ENCODE data around the gene RFTN1. TPM values are rescaled to one million over a fixed set of nuclear protein-coding genes. Genes with fewer than 3 reads are reported as not detected.

The RFTN1 gene
- total and polyA plus RNA-seq, 5 donors from 2014 or later = 87.1 to 111 (median 104) TPM

GRCh38 chr3:16439163-16439847, 74.2 kb downstream of the RFTN1 start:
- ATAC-seq (ENCODE audit: low read depth in 2 of 2) (no peak), DNase-seq (no peak)
- peaks cover 32 to 50% (median 42%) of the 10 kb centered on the region in 4 donors for H3K4me1 Mint-ChIP-seq
- H3K36me3 ChIP-seq (ENCODE audit: control insufficient read depth, insufficient read depth, low read length) = no peaks in the 10 kb centered on the region
- H3K9me3 ChIP-seq (ENCODE audit: control insufficient read depth in 2 of 2, low read length in 2 of 2) = no peaks in the 10 kb centered on the region
- H3K4me1 ChIP-seq (ENCODE audit: control insufficient read depth, insufficient read depth, low read length, poor library complexity, severe bottlenecking) = no peaks in the 10 kb centered on the region
- no peak overlapping the region for H3K4me3 ChIP-seq (ENCODE audit: low read depth, low read length)
- H3K27ac Mint-ChIP-seq = peak overlapping the region in 1 of 3 donors; percentile 34
- H3K27me3 Mint-ChIP-seq = no peaks in the 10 kb centered on the region
- no peaks in the 10 kb centered on the region for H3K9me3 Mint-ChIP-seq
- H3K27me3 ChIP-seq (ENCODE audit: control insufficient read depth, insufficient read depth, low read length) = no peaks in the 10 kb centered on the region
- H3K36me3 Mint-ChIP-seq = peaks cover 5% of the 10 kb centered on the region
- H3K27ac ChIP-seq (ENCODE audit: insufficient read depth, low read length, poor library complexity, severe bottlenecking) = no peak overlapping the region
- no peak overlapping the region for H3K4me3 Mint-ChIP-seq

DNA sequence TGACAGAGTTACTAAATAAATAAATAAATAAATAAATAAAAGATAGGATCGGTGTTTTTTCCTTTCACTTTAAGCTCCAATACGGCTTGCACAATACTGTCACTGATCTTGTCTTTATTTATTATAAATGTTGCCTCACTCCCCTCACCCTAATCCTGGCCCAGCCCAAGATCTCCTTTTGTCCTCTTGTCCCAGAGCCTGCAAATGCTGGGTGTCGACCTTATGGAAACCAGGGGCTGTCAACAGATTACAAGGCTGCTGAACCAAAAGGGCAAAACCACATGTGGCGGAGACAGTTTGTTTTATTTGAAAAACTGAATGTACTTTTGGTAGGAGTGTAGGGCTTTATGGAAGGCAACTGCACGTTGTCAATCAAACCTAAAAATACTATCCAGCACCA, 75.9 kb downstream of the RFTN1 start:
- Mint-ChIP-seq H3K36me3 (peaks cover 11% of the 10 kb centered on the region), H3K27me3 (no peaks in the 10 kb centered on the region), H3K27ac (no peak overlapping the region), H3K9me3 (no peaks in the 10 kb centered on the region), H3K4me1 (peaks cover 23 to 42% (median 35%) of the 10 kb centered on the region in 4 donors), H3K4me3 (peak overlapping the region in 1 of 4 donors; percentile 2)
- ATAC-seq (ENCODE audit: low read depth in 2 of 2) (no peak), DNase-seq (no peak)
- Histone ChIP-seq H3K36me3 (ENCODE audit: control insufficient read depth, insufficient read depth, low read length) (peaks cover 16% of the 10 kb centered on the region), H3K4me1 (ENCODE audit: control insufficient read depth, insufficient read depth, low read length, poor library complexity, severe bottlenecking) (no peaks in the 10 kb centered on the region), H3K27ac (ENCODE audit: insufficient read depth, low read length, poor library complexity, severe bottlenecking) (no peak overlapping the region), H3K27me3 (ENCODE audit: control insufficient read depth, insufficient read depth, low read length) (no peaks in the 10 kb centered on the region), H3K9me3 (ENCODE audit: control insufficient read depth in 2 of 2, low read length in 2 of 2) (no peaks in the 10 kb centered on the region), H3K4me3 (ENCODE audit: low read depth, low read length) (no peak overlapping the region)

DNA sequence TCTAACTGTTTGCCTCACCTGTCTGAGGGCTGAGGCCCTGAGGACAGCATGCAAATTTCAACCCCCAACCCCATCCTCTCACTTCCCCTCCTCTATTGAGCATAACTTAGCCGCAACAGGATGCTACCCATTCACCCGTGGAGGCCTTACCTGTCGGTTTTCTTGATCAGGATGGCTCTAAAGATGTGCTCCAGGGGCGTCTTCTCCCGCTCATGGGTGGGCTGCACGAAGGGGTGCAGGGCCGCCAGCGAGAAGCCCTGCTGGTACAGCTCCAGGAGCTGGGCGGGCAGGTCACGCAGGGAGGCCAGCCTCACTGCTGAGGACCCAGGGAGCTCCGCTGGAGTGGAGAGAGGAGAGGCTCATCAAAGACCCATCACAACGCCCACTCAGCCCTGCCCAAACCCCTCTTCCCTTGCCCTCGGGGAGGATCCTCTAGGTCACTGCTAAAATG, 79.8 kb downstream of the RFTN1 start:
- Histone ChIP-seq H3K4me3 (ENCODE audit: low read depth, low read length) (no peak overlapping the region), H3K27ac (ENCODE audit: insufficient read depth, low read length, poor library complexity, severe bottlenecking) (no peak overlapping the region), H3K9me3 (ENCODE audit: control insufficient read depth in 2 of 2, low read length in 2 of 2) (no peaks in the 10 kb centered on the region), H3K4me1 (ENCODE audit: control insufficient read depth, insufficient read depth, low read length, poor library complexity, severe bottlenecking) (no peaks in the 10 kb centered on the region), H3K36me3 (ENCODE audit: control insufficient read depth, insufficient read depth, low read length) (peaks cover 35% of the 10 kb centered on the region), H3K27me3 (ENCODE audit: control insufficient read depth, insufficient read depth, low read length) (no peaks in the 10 kb centered on the region)
- ATAC-seq (ENCODE audit: low read depth in 2 of 2) = no peak
- Mint-ChIP-seq H3K27me3 (no peaks in the 10 kb centered on the region), H3K36me3 (peaks cover 40% of the 10 kb centered on the region), H3K4me1 (peaks cover 19 to 42% (median 24%) of the 10 kb centered on the region in 4 donors), H3K27ac (no peak overlapping the region), H3K4me3 (no peak overlapping the region), H3K9me3 (no peaks in the 10 kb centered on the region)
- no peak for DNase-seq

- ATAC-seq (ENCODE audit: low read depth in 2 of 2) (no peak), DNase-seq (no peak)
- no peak overlapping the region for H3K4me3 ChIP-seq (ENCODE audit: low read depth, low read length)
- H3K27ac ChIP-seq (ENCODE audit: insufficient read depth, low read length, poor library complexity, severe bottlenecking) = no peak overlapping the region
- no peaks in the 10 kb centered on the region for H3K9me3 Mint-ChIP-seq
- H3K27me3 Mint-ChIP-seq = no peaks in the 10 kb centered on the region
- H3K4me1 ChIP-seq (ENCODE audit: control insufficient read depth, insufficient read depth, low read length, poor library complexity, severe bottlenecking) = no peaks in the 10 kb centered on the region
- H3K4me1 Mint-ChIP-seq = peaks cover 18 to 39% (median 27%) of the 10 kb centered on the region in 4 donors
- peak overlapping the region in 1 of 3 donors; percentile 47 for H3K27ac Mint-ChIP-seq
- peaks cover 50% of the 10 kb centered on the region for H3K36me3 Mint-ChIP-seq
- no peak overlapping the region for H3K4me3 Mint-ChIP-seq
- no peaks in the 10 kb centered on the region for H3K9me3 ChIP-seq (ENCODE audit: control insufficient read depth in 2 of 2, low read length in 2 of 2)
- no peaks in the 10 kb centered on the region for H3K27me3 ChIP-seq (ENCODE audit: control insufficient read depth, insufficient read depth, low read length)
- peaks cover 42% of the 10 kb centered on the region for H3K36me3 ChIP-seq (ENCODE audit: control insufficient read depth, insufficient read depth, low read length)
Measured at GRCh38 chr3:16432714-16433113, 80.8 kb downstream of the RFTN1 start.

- Mint-ChIP-seq H3K9me3 (peaks cover 0 to 1% (median 0%) of the 10 kb centered on the region in 7 donors), H3K27me3 (no peaks in the 10 kb centered on the region), H3K36me3 (peaks cover 53% of the 10 kb centered on the region), H3K4me3 (no peak overlapping the region), H3K4me1 (peaks cover 23 to 45% (median 32%) of the 10 kb centered on the region in 4 donors), H3K27ac (peak overlapping the region in 2 of 3 donors; percentile 34 to 56)
- no peak overlapping the region for H3K27ac ChIP-seq (ENCODE audit: insufficient read depth, low read length, poor library complexity, severe bottlenecking)
- DNase-seq = no peak
- peak in 1 of 2 donors; percentile 11 for ATAC-seq (ENCODE audit: low read depth in 2 of 2)
- no peaks in the 10 kb centered on the region for H3K9me3 ChIP-seq (ENCODE audit: control insufficient read depth in 2 of 2, low read length in 2 of 2)
- H3K4me3 ChIP-seq (ENCODE audit: low read depth, low read length) = no peak overlapping the region
- H3K4me1 ChIP-seq (ENCODE audit: control insufficient read depth, insufficient read depth, low read length, poor library complexity, severe bottlenecking) = no peaks in the 10 kb centered on the region
- no peaks in the 10 kb centered on the region for H3K27me3 ChIP-seq (ENCODE audit: control insufficient read depth, insufficient read depth, low read length)
- H3K36me3 ChIP-seq (ENCODE audit: control insufficient read depth, insufficient read depth, low read length) = peaks cover 47% of the 10 kb centered on the region
Measured at GRCh38 chr3:16430717-16431630, 82.5 kb downstream of the RFTN1 start.

DNA sequence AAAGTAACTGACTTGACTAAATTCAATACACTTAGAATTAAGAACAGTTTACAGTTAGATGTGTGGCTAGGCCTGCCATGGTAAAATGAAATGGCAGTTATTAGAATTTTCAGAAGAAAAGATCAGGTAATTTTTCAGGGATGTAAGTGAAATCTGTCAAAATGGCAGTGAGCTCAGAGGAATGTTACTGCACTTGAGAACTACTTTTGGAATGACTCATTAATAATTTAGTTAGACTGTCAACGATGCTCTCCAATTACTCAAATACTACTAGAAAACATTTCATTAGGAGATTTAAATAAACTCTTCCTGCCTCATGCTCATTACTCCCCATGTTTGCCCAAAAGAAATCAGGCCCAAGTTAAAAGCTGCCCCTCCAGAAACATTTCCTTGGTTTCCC, 84.4 kb downstream of the RFTN1 start:
- H3K27me3 ChIP-seq (ENCODE audit: control insufficient read depth, insufficient read depth, low read length) = no peaks in the 10 kb centered on the region
- no peak for DNase-seq
- no peak overlapping the region for H3K27ac ChIP-seq (ENCODE audit: insufficient read depth, low read length, poor library complexity, severe bottlenecking)
- Mint-ChIP-seq H3K27me3 (no peaks in the 10 kb centered on the region), H3K4me3 (no peak overlapping the region), H3K9me3 (peaks cover 0 to 1% (median 0%) of the 10 kb centered on the region in 7 donors), H3K4me1 (peaks cover 30 to 47% (median 41%) of the 10 kb centered on the region in 4 donors), H3K36me3 (peaks cover 60% of the 10 kb centered on the region), H3K27ac (no peak overlapping the region)
- H3K36me3 ChIP-seq (ENCODE audit: control insufficient read depth, insufficient read depth, low read length) = peaks cover 49% of the 10 kb centered on the region
- no peaks in the 10 kb centered on the region for H3K9me3 ChIP-seq (ENCODE audit: control insufficient read depth in 2 of 2, low read length in 2 of 2)
- no peak for ATAC-seq (ENCODE audit: low read depth in 2 of 2)
- no peak overlapping the region for H3K4me3 ChIP-seq (ENCODE audit: low read depth, low read length)
- no peaks in the 10 kb centered on the region for H3K4me1 ChIP-seq (ENCODE audit: control insufficient read depth, insufficient read depth, low read length, poor library complexity, severe bottlenecking)

- H3K27ac Mint-ChIP-seq = no peak overlapping the region
- peaks cover 58% of the 10 kb centered on the region for H3K36me3 Mint-ChIP-seq
- H3K4me1 Mint-ChIP-seq = peaks cover 30 to 48% (median 44%) of the 10 kb centered on the region in 4 donors
- DNase-seq (no peak), ATAC-seq (ENCODE audit: low read depth in 2 of 2) (no peak)
- H3K9me3 Mint-ChIP-seq = peaks cover 0 to 1% (median 0%) of the 10 kb centered on the region in 7 donors
- Histone ChIP-seq H3K9me3 (ENCODE audit: control insufficient read depth in 2 of 2, low read length in 2 of 2) (no peaks in the 10 kb centered on the region), H3K27ac (ENCODE audit: insufficient read depth, low read length, poor library complexity, severe bottlenecking) (no peak overlapping the region), H3K4me1 (ENCODE audit: control insufficient read depth, insufficient read depth, low read length, poor library complexity, severe bottlenecking) (no peaks in the 10 kb centered on the region), H3K27me3 (ENCODE audit: control insufficient read depth, insufficient read depth, low read length) (no peaks in the 10 kb centered on the region), H3K4me3 (ENCODE audit: low read depth, low read length) (no peak overlapping the region), H3K36me3 (ENCODE audit: control insufficient read depth, insufficient read depth, low read length) (peaks cover 45% of the 10 kb centered on the region)
- H3K27me3 Mint-ChIP-seq = no peaks in the 10 kb centered on the region
- H3K4me3 Mint-ChIP-seq = no peak overlapping the region
Measured at GRCh38 chr3:16428612-16429011, 84.9 kb downstream of the RFTN1 start.
